Measurements from ENCODE around the gene CDHR4.

DNA sequence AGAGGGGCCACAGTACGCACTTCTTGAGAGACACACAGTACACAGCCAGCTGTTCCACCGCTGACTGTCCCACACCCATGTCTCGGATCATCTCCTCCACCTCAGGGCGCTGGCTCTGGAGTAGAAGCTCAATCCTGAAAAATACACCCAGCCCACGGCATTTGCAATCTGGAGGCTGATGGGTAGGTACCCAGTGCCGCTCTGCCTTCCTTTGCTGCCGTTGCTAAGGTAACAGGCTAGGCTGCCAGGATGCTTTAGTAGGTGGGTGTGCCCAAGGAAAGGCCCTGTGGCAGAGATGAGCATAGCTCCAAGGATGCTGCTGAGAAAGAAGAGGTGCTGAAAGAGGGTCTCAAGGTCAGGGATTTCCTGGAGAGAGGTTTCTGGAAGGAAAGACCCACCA lies 42.1 kb upstream of the CDHR4 start:
- TF ChIP-seq, protein P1, sequence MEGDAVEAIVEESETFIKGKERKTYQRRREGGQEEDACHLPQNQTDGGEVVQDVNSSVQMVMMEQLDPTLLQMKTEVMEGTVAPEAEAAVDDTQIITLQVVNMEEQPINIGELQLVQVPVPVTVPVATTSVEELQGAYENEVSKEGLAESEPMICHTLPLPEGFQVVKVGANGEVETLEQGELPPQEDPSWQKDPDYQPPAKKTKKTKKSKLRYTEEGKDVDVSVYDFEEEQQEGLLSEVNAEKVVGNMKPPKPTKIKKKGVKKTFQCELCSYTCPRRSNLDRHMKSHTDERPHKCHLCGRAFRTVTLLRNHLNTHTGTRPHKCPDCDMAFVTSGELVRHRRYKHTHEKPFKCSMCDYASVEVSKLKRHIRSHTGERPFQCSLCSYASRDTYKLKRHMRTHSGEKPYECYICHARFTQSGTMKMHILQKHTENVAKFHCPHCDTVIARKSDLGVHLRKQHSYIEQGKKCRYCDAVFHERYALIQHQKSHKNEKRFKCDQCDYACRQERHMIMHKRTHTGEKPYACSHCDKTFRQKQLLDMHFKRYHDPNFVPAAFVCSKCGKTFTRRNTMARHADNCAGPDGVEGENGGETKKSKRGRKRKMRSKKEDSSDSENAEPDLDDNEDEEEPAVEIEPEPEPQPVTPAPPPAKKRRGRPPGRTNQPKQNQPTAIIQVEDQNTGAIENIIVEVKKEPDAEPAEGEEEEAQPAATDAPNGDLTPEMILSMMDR (IDR thresholded peaks at IDR 0.05 in 2 of 3, conservative IDR thresholded peaks at IDR 0.05 in 1 of 3; ENCODE audit: insufficient read depth in 2 of 3, low read depth in 1 of 3, low read length in 3 of 3) = no peak
- TF ChIP-seq, protein P2, sequence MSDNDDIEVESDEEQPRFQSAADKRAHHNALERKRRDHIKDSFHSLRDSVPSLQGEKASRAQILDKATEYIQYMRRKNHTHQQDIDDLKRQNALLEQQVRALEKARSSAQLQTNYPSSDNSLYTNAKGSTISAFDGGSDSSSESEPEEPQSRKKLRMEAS (CRISPR knock-in tag; IDR thresholded peaks at IDR 0.05) = no peak
- TF ChIP-seq SMAD1 (IDR thresholded peaks at IDR 0.05; ENCODE audit: low read depth, low read length, partially characterized antibody) (no peak), SOX6 (IDR thresholded peaks at IDR 0.05) (no peak), RAD51 (IDR thresholded peaks at IDR 0.05; ENCODE audit: borderline replicate concordance, low read depth) (no peak), THRAP3 (IDR thresholded peaks at IDR 0.05; ENCODE audit: borderline replicate concordance) (no peak), ZNF184 (CRISPR knock-in tag; IDR thresholded peaks at IDR 0.05) (no peak), POLR2A (conservative IDR thresholded peaks at IDR 0.05) (no peak), ZKSCAN8 (CRISPR knock-in tag; IDR thresholded peaks at IDR 0.05) (no peak), ZFP36 (IDR thresholded peaks at IDR 0.05; ENCODE audit: low read depth, low read length, partially characterized antibody) (no peak), ZNF79 (CRISPR knock-in tag; IDR thresholded peaks at IDR 0.05; ENCODE audit: low read depth) (no peak), CTBP1 (IDR thresholded peaks at IDR 0.05; ENCODE audit: borderline replicate concordance) (no peak)
- TF ChIP-seq, protein P3, sequence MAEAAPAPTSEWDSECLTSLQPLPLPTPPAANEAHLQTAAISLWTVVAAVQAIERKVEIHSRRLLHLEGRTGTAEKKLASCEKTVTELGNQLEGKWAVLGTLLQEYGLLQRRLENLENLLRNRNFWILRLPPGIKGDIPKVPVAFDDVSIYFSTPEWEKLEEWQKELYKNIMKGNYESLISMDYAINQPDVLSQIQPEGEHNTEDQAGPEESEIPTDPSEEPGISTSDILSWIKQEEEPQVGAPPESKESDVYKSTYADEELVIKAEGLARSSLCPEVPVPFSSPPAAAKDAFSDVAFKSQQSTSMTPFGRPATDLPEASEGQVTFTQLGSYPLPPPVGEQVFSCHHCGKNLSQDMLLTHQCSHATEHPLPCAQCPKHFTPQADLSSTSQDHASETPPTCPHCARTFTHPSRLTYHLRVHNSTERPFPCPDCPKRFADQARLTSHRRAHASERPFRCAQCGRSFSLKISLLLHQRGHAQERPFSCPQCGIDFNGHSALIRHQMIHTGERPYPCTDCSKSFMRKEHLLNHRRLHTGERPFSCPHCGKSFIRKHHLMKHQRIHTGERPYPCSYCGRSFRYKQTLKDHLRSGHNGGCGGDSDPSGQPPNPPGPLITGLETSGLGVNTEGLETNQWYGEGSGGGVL (CRISPR knock-in tag; IDR thresholded peaks at IDR 0.05) = no peak
- TF ChIP-seq, protein P4, sequence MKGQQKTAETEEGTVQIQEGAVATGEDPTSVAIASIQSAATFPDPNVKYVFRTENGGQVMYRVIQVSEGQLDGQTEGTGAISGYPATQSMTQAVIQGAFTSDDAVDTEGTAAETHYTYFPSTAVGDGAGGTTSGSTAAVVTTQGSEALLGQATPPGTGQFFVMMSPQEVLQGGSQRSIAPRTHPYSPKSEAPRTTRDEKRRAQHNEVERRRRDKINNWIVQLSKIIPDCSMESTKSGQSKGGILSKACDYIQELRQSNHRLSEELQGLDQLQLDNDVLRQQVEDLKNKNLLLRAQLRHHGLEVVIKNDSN (CRISPR knock-in tag; IDR thresholded peaks at IDR 0.05) = no peak
